Trophoblast cell (in vitro differentiated cells and primary cell): Measurements from ENCODE around the gene CACNA1C.

Experiments
- DNase-seq, 2 donors: peaks; one replicate each; pipeline ENCODE4 v3.0.0-alpha.2; 2016
- H2AFZ ChIP-seq: 2 replicates; pipeline ENCODE4 v1.6.1; 2013; ENCODE audit warnings: low read length, moderate library complexity, mild to moderate bottlenecking; ENCODE audit not compliant: insufficient read depth, poor library complexity
- H2AK5ac ChIP-seq: 2 replicates; pipeline ENCODE4 v1.6.1; 2013; ENCODE audit warnings: mild to moderate bottlenecking, low read length
- H2BK120ac ChIP-seq: 2 replicates; pipeline ENCODE4 v1.6.1; 2013; ENCODE audit warnings: low read length, mild to moderate bottlenecking, moderate library complexity; ENCODE audit not compliant: insufficient read depth, poor library complexity
- H2BK12ac ChIP-seq: 2 replicates; pipeline ENCODE4 v1.6.1; 2013; ENCODE audit warnings: mild to moderate bottlenecking, low read length, moderate library complexity
- H2BK5ac ChIP-seq: 2 replicates; pipeline ENCODE4 v1.6.1; 2013; ENCODE audit warnings: low read length, low read depth, moderate library complexity, mild to moderate bottlenecking; ENCODE audit not compliant: poor library complexity
- H3K14ac ChIP-seq: 2 replicates; pipeline ENCODE4 v1.6.1; 2013; ENCODE audit warnings: mild to moderate bottlenecking, low read length
- H3K18ac ChIP-seq: 2 replicates; pipeline ENCODE4 v1.6.1; 2013; ENCODE audit warnings: mild to moderate bottlenecking, low read length
- H3K23ac ChIP-seq: 2 replicates; pipeline ENCODE4 v1.6.1; 2013; ENCODE audit warnings: low read length
- H3K27ac ChIP-seq: 2 replicates; pipeline ENCODE4 v1.5.1; 2013; ENCODE audit warnings: low read depth, mild to moderate bottlenecking, inconsistent platforms, low read length, moderate library complexity
- H3K27me3 ChIP-seq: 2 replicates; pipeline ENCODE4 v1.6.1; 2013; ENCODE audit warnings: inconsistent platforms, mild to moderate bottlenecking, low read length, moderate library complexity; ENCODE audit not compliant: insufficient read depth
- H3K36me3 ChIP-seq, 2 experiments: 1 replicate in 1 of 2; 2 replicates in 1 of 2; pipeline ENCODE4 v1.6.1; 2013; ENCODE audit warnings: low read length in 2 of 2, mild to moderate bottlenecking in 2 of 2, moderate library complexity in 1 of 2; ENCODE audit not compliant: insufficient read depth in 2 of 2, control insufficient read depth in 1 of 2
- H3K4ac ChIP-seq: 2 replicates; pipeline ENCODE4 v1.6.1; 2013; ENCODE audit warnings: low read depth, mild to moderate bottlenecking, low read length, moderate library complexity
- H3K4me1 ChIP-seq, 2 experiments: 1 replicate in 1 of 2; 2 replicates in 1 of 2; pipeline ENCODE4 v1.6.1; 2013; ENCODE audit warnings: low read length in 2 of 2, mild to moderate bottlenecking in 2 of 2, moderate library complexity in 1 of 2; ENCODE audit not compliant: insufficient read depth in 2 of 2, control insufficient read depth in 1 of 2
- H3K4me2 ChIP-seq: 2 replicates; pipeline ENCODE4 v1.6.1; 2013; ENCODE audit warnings: inconsistent platforms, mild to moderate bottlenecking, low read length, moderate library complexity
- H3K4me3 ChIP-seq: 2 replicates; pipeline ENCODE4 v1.5.1; 2013; ENCODE audit warnings: mild to moderate bottlenecking, low read depth, low read length, inconsistent platforms
- H3K79me1 ChIP-seq: one replicate; pipeline ENCODE4 v1.6.1; 2013; ENCODE audit warnings: low read length
- H3K79me2 ChIP-seq: 2 replicates; pipeline ENCODE4 v1.6.1; 2013; ENCODE audit warnings: low read length, mild to moderate bottlenecking; ENCODE audit not compliant: control insufficient read depth, insufficient read depth, poor library complexity
- H3K9ac ChIP-seq: 2 replicates; pipeline ENCODE4 v1.6.1; 2013; ENCODE audit warnings: mild to moderate bottlenecking, low read length
- H3K9me3 ChIP-seq: 2 replicates; pipeline ENCODE4 v1.6.1; 2013; ENCODE audit warnings: low read depth, mild to moderate bottlenecking, control low read depth, inconsistent platforms, low read length; ENCODE audit not compliant: insufficient read depth
- H4K12ac ChIP-seq: 2 replicates; pipeline ENCODE4 v1.6.1; 2013; ENCODE audit warnings: low read depth, mild to moderate bottlenecking, low read length, moderate library complexity
- H4K8ac ChIP-seq: 2 replicates; pipeline ENCODE4 v1.6.1; 2013; ENCODE audit warnings: low read depth, mild to moderate bottlenecking, low read length, moderate library complexity
- H4K91ac ChIP-seq: one replicate; pipeline ENCODE4 v1.6.1; 2013; ENCODE audit warnings: low read depth, mild to moderate bottlenecking, low read length, moderate library complexity
- WGBS: extraction: QIAGEN DNeasy Blood & Tissue Kit; methylation state at CpG from one replicate; pipeline ENCODE4 v1.1.7; 2013; ENCODE audit warnings: missing lambda C conversion rate; ENCODE audit not compliant: insufficient read length, insufficient coverage; ENCODE audit errors: extremely low coverage; 5-methylcytosine and 5-hydroxymethylcytosine counted together

Gene CACNA1C

DNA sequence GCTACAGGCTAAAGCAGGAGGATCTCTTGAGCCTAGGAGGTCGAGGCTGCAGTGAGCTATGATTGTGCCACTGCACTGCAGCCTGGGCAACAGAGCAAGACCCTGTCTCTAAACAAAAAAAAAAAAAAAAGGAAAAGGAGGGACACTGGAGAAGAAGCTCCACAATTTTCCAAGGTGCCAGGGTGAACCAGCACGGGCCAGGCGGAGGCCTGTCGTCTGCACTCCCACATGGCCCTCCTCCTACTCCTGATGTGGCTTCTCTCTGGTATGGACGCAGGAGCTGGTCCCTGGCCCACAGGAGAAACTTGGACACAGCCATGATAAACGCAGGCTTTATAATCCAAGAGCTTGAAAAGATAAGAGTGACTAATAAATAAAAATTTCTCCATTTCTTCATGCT is 341.2 kb downstream of the CACNA1C start:
- H3K4me2 ChIP-seq: no peak overlapping the region
- no CpG with 5 or more reads among the region's 6 CpGs for WGBS
- peaks cover 0 to 5% of the 10 kb centered on the region in 2 experiments for H3K4me1 ChIP-seq
- no peak overlapping the region for H2BK120ac ChIP-seq
- no peak overlapping the region for H4K12ac ChIP-seq
- no peak for DNase-seq
- no peak overlapping the region for H3K9ac ChIP-seq
- H3K27ac ChIP-seq: no peak overlapping the region
- no peak overlapping the region for H3K4ac ChIP-seq
- no peak overlapping the region for H3K4me3 ChIP-seq
- no peak overlapping the region for H4K91ac ChIP-seq
- no peaks in the 10 kb centered on the region for H3K79me1 ChIP-seq
- H2AFZ ChIP-seq: no peak overlapping the region
- no peak overlapping the region for H3K18ac ChIP-seq
- no peak overlapping the region for H2BK5ac ChIP-seq
- no peaks in the 10 kb centered on the region for H3K27me3 ChIP-seq
- H2AK5ac ChIP-seq: no peak overlapping the region
- no peak overlapping the region for H2BK12ac ChIP-seq
- H3K23ac ChIP-seq: no peak overlapping the region
- peaks cover 2% of the 10 kb centered on the region for H3K9me3 ChIP-seq
- H4K8ac ChIP-seq: no peak overlapping the region
- H3K79me2 ChIP-seq: no peaks in the 10 kb centered on the region
- H3K14ac ChIP-seq: no peak overlapping the region
- no peaks in the 10 kb centered on the region for H3K36me3 ChIP-seq

DNA sequence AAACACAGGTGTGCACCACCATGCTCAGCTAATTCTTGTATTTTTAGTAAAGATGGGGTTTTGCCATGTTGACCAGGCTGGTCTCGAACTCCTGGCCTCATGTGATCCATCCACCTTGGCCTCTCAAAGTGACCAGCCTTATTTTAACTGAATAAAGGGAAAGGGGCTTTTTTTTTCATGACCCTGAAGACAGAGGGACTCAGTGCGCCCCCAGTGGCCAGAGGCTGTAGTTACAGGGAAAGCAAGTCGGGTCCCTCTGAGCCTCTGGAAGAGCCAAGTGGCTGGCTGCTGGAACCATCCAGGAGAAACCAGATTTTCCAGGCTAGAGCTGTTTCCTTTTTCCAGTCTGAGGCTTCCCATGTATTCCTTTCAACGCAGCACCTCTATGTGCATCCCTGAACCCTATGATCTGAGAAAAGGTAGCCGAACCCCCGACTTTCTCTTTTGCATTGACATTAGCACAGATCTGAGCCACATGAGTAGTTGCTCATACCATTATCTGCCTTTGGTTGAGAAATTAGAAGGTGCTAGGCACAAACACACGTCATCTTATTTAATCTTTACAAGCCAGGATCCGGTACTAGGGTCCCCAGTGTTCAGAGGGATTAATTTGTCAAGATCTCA is 342.7 kb downstream of the CACNA1C start:
- H3K23ac ChIP-seq: no peak overlapping the region
- no peak overlapping the region for H3K4me2 ChIP-seq
- H3K79me1 ChIP-seq: no peaks in the 10 kb centered on the region
- no peak overlapping the region for H3K4ac ChIP-seq
- H4K8ac ChIP-seq: no peak overlapping the region
- no peaks in the 10 kb centered on the region for H3K27me3 ChIP-seq
- DNase-seq: peak; percentile 25 to 76
- no peak overlapping the region for H2AK5ac ChIP-seq
- H2BK120ac ChIP-seq: no peak overlapping the region
- no peak overlapping the region for H4K91ac ChIP-seq
- H3K4me3 ChIP-seq: no peak overlapping the region
- no peak overlapping the region for H2BK5ac ChIP-seq
- no peak overlapping the region for H2BK12ac ChIP-seq
- no peak overlapping the region for H3K27ac ChIP-seq
- peaks cover 0 to 5% of the 10 kb centered on the region in 2 experiments for H3K4me1 ChIP-seq
- H3K18ac ChIP-seq: no peak overlapping the region
- WGBS: no CpG with 5 or more reads among the region's 8 CpGs
- H3K9me3 ChIP-seq: peaks cover 2% of the 10 kb centered on the region
- no peak overlapping the region for H4K12ac ChIP-seq
- no peaks in the 10 kb centered on the region for H3K79me2 ChIP-seq
- no peak overlapping the region for H3K14ac ChIP-seq
- no peaks in the 10 kb centered on the region for H3K36me3 ChIP-seq
- H2AFZ ChIP-seq: no peak overlapping the region
- no peak overlapping the region for H3K9ac ChIP-seq

DNA sequence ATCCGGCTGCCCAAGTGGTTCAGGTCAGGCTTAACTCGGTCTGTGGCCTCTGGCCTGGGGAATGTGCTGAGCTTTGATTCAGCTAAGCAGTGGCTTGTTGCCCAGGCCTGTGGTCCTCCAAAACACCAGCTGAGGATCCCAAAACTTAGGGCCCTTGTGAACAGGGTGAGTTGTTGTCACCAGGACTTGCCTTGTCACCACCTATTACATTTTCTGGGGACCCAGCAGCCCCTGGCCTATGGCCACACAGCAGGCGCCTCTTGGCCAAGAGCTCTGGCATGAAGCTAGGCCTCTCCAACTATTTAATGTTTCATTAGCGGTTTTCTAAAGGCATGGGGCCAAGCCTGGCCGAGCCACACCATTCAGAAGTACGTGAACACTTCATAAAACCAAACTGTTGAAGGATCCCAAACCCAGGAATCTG is 343.7 kb downstream of the CACNA1C start:
- no peaks in the 10 kb centered on the region for H3K79me2 ChIP-seq
- H3K4me2 ChIP-seq: no peak overlapping the region
- peaks cover 0 to 5% of the 10 kb centered on the region in 2 experiments for H3K4me1 ChIP-seq
- no peak overlapping the region for H2AK5ac ChIP-seq
- H2BK12ac ChIP-seq: no peak overlapping the region
- no peak for DNase-seq
- no CpG with 5 or more reads among the region's 6 CpGs for WGBS
- no peak overlapping the region for H4K12ac ChIP-seq
- no peak overlapping the region for H3K23ac ChIP-seq
- H3K9me3 ChIP-seq: peaks cover 2% of the 10 kb centered on the region
- H2BK5ac ChIP-seq: no peak overlapping the region
- no peak overlapping the region for H3K18ac ChIP-seq
- H3K14ac ChIP-seq: no peak overlapping the region
- H2BK120ac ChIP-seq: no peak overlapping the region
- H3K4me3 ChIP-seq: no peak overlapping the region
- no peaks in the 10 kb centered on the region for H3K36me3 ChIP-seq
- H3K27me3 ChIP-seq: no peaks in the 10 kb centered on the region
- no peaks in the 10 kb centered on the region for H3K79me1 ChIP-seq
- H3K4ac ChIP-seq: no peak overlapping the region
- no peak overlapping the region for H4K8ac ChIP-seq
- H3K27ac ChIP-seq: no peak overlapping the region
- H4K91ac ChIP-seq: no peak overlapping the region
- H2AFZ ChIP-seq: no peak overlapping the region
- H3K9ac ChIP-seq: no peak overlapping the region

DNA sequence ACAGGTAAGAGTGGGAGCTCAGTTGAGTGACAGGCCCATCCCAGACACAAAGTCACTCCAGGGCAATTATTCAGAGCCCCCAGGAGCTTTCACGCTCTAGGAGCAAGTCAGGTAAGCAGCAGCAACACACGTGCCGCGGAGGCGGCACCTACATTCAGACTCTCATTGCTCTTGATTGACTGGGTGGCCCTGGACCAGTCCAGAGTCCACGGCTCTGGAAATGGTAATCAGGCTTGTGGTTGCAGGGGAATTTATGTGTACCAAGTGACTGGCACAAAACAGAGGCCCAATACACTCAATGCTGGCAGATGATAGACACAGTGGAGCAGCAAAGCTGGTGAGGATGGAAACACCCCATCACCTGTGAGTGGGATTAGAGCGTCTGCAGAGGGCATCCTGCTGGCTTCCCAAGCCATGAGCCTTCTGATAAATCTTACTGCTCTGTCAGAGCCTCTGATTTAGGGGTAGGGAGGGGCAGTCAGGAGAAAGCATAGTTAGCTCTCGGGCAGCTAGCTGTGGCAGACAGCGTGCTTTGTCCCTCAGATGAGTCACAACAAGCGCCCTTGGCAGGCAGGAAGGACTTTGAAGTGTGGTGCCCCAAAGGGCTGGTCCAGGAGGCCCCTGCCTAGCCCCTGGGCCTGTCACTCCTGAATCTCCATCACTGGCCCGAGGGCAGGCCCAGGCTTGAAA is 344.7 kb downstream of the CACNA1C start:
- WGBS: no CpG with 5 or more reads among the region's 11 CpGs

More for the DNA sequence above, 344.7 kb downstream of the CACNA1C start:
- no peak overlapping the region for H2BK12ac ChIP-seq
- no peaks in the 10 kb centered on the region for H3K27me3 ChIP-seq
- no peak overlapping the region for H2BK120ac ChIP-seq
- H2BK5ac ChIP-seq: no peak overlapping the region
- H3K18ac ChIP-seq: no peak overlapping the region
- peaks cover 0 to 5% of the 10 kb centered on the region in 2 experiments for H3K4me1 ChIP-seq
- no peak overlapping the region for H4K12ac ChIP-seq
- no peak overlapping the region for H3K23ac ChIP-seq
- no peak overlapping the region for H3K4me3 ChIP-seq
- no peaks in the 10 kb centered on the region for H3K36me3 ChIP-seq
- H4K8ac ChIP-seq: no peak overlapping the region
- H3K14ac ChIP-seq: no peak overlapping the region
- no peaks in the 10 kb centered on the region for H3K79me1 ChIP-seq
- H3K9ac ChIP-seq: no peak overlapping the region
- no peak overlapping the region for H3K4me2 ChIP-seq
- peaks cover 2% of the 10 kb centered on the region for H3K9me3 ChIP-seq
- no peak overlapping the region for H4K91ac ChIP-seq
- no peak overlapping the region for H2AK5ac ChIP-seq
- no peak overlapping the region for H2AFZ ChIP-seq
- no peak for DNase-seq
- H3K27ac ChIP-seq: no peak overlapping the region
- no peak overlapping the region for H3K4ac ChIP-seq
- H3K79me2 ChIP-seq: no peaks in the 10 kb centered on the region
